Mucosa of descending colon (tissue), 3 donors: Measurements from ENCODE around the gene BLID. TPM values are rescaled to one million over a fixed set of nuclear protein-coding genes. Genes with fewer than 3 reads are reported as not detected.

Source experiments
- ATAC-seq: fragments of 200-7000 bp; cut with Tn5 transposase; one replicate; pipeline ENCODE4 v1.9.1; 2020; ENCODE audit warnings: mild to moderate bottlenecking, moderate library complexity
- DNase-seq, 3 donors: peaks; one replicate each; pipeline ENCODE4 v3.0.0-alpha.2; 2020
- H3K36me3 ChIP-seq: fragments of 200-600 bp; one replicate; pipeline ENCODE4 v1.8.0; 2021; ENCODE audit warnings: low read depth, mild to moderate bottlenecking
- H3K4me1 ChIP-seq: fragments of 200-600 bp; one replicate; pipeline ENCODE4 v1.8.0; 2021; ENCODE audit warnings: low read depth, mild to moderate bottlenecking
- H3K4me3 ChIP-seq: fragments of 200-600 bp; one replicate; pipeline ENCODE4 v1.8.0; 2021; ENCODE audit warnings: mild to moderate bottlenecking
- H3K9me3 ChIP-seq: fragments of 200-600 bp; one replicate; pipeline ENCODE4 v1.8.0; 2021; ENCODE audit warnings: mild to moderate bottlenecking
- CTCF ChIP-seq: fragments of 200-600 bp; IDR thresholded peaks from one replicate; pipeline ENCODE4 v1.8.0; 2022; ENCODE audit warnings: antibody characterized with exemption, mild to moderate bottlenecking
- intact Hi-C, 2 donors: fragments of 100-400 bp; cut with DNase I in 1 of 2; cut with micrococcal nuclease in 1 of 2; formaldehyde crosslinking; loops; one replicate each; pipeline versions ENCODE4 v1.11.0 to v1.11.1; 2022; cut with DNase I, micrococcal nuclease
- total RNA-seq, 3 donors: library from RNA; stranded (reverse); fragmentation: NEBNext Ultra II Directional in 2 of 3; extraction: Animal tissue kit (Norgen Biotek cat#: 25700) in 2 of 3; gene quantifications; one replicate each; pipeline versions ENCODE4 v1.2.1 to v1.2.4, GENCODE V29; 2021 to 2023
- donor health status: DM: no; HTN: no; CAD: no; lungs with moderate emphysema.
- donor health status: DM: no; HTN: no; CAD: no.
- donor health status: DM: no; HTN: yes; CAD: no.

Gene BLID
- total RNA-seq, 3 donors from 2014 or later = 0.73 TPM; not detected in 2

- H3K9me3 ChIP-seq = no peaks in the 10 kb centered on the region
- DNase-seq (no peak), ATAC-seq (no peak)
- intact Hi-C loops = no loop called here
- H3K36me3 ChIP-seq = no peaks in the 10 kb centered on the region
- H3K4me1 ChIP-seq = no peaks in the 10 kb centered on the region
- no peak for TF ChIP-seq CTCF
- H3K4me3 ChIP-seq = no peak overlapping the region
These were observed 20.2 kb downstream of the BLID start for GRCh38 chr11:122095681-122096262.

- H3K9me3 ChIP-seq = no peaks in the 10 kb centered on the region
- no peak overlapping the region for H3K4me3 ChIP-seq
- DNase-seq (no peak), ATAC-seq (no peak)
- no peaks in the 10 kb centered on the region for H3K36me3 ChIP-seq
- intact Hi-C loops = no loop called here
- TF ChIP-seq CTCF = no peak
- H3K4me1 ChIP-seq = no peaks in the 10 kb centered on the region
These were observed 21.2 kb downstream of the BLID start for GRCh38 chr11:122094836-122095235.

- ATAC-seq (no peak), DNase-seq (no peak)
- Histone ChIP-seq H3K9me3 (no peaks in the 10 kb centered on the region), H3K4me1 (no peaks in the 10 kb centered on the region), H3K36me3 (no peaks in the 10 kb centered on the region), H3K4me3 (no peak overlapping the region)
- intact Hi-C loops = no loop called here
- TF ChIP-seq CTCF = no peak
These were observed 22.2 kb downstream of the BLID start for GRCh38 chr11:122093731-122094275.

GRCh38 chr11:122091835-122092234 is 24.2 kb downstream of the BLID start:
- TF ChIP-seq CTCF = no peak
- intact Hi-C loops = no loop called here
- no peak for DNase-seq
- H3K9me3 ChIP-seq = no peaks in the 10 kb centered on the region
- no peaks in the 10 kb centered on the region for H3K36me3 ChIP-seq
- H3K4me1 ChIP-seq = no peaks in the 10 kb centered on the region
- H3K4me3 ChIP-seq = no peak overlapping the region
- ATAC-seq = no peak

GRCh38 chr11:122089111-122089510 is 26.9 kb downstream of the BLID start:
- intact Hi-C loops = no loop called here
- H3K9me3 ChIP-seq = no peaks in the 10 kb centered on the region
- H3K4me1 ChIP-seq = no peaks in the 10 kb centered on the region
- ATAC-seq = no peak
- no peak for TF ChIP-seq CTCF
- DNase-seq = no peak
- no peaks in the 10 kb centered on the region for H3K36me3 ChIP-seq
- no peak overlapping the region for H3K4me3 ChIP-seq

- no peak for DNase-seq
- H3K9me3 ChIP-seq = no peaks in the 10 kb centered on the region
- H3K36me3 ChIP-seq = no peaks in the 10 kb centered on the region
- no peaks in the 10 kb centered on the region for H3K4me1 ChIP-seq
- intact Hi-C loops = no loop called here
- ATAC-seq = no peak
- no peak for TF ChIP-seq CTCF
- H3K4me3 ChIP-seq = no peak overlapping the region
These were observed 30.3 kb downstream of the BLID start for GRCh38 chr11:122085712-122086111.
